ENCODE data around the gene RNF169. TPM values are rescaled to one million over a fixed set of nuclear protein-coding genes. Genes with fewer than 3 reads are reported as not detected.

Gene RNF169
- total and polyA plus RNA-seq, 12 donors: 2.3 to 14.0 (median 10.8) TPM

DNA sequence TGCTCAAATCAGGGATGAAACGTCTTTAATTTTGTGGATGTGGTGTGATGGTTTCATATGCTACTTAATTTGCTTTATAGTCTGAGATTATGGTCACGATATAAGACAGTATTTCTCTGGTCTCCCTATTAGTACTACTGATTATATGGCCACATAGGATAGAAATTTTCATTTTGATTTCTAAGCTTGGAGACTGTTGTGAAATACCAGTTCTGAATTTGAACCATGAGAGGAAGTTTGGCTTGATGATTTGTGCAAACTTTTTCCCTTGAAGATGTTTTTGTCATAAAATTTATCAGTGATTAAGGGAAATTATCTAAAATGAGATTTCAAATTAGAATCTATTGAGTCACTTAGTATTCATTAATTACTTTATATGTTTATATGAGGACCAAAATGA, 2.7 kb downstream of the RNF169 start:
- intact Hi-C loops (cut with DNase I): no loop called here
- peaks cover 3 to 75% (median 45%) of the 10 kb centered on the region in 9 donors for H3K4me1 ChIP-seq
- WGBS, 2 donors: 89 to 96% methylated on average over 2 of the region's 2 CpGs
- H3K4me3 ChIP-seq: no peak overlapping the region
- TF ChIP-seq, protein P1, sequence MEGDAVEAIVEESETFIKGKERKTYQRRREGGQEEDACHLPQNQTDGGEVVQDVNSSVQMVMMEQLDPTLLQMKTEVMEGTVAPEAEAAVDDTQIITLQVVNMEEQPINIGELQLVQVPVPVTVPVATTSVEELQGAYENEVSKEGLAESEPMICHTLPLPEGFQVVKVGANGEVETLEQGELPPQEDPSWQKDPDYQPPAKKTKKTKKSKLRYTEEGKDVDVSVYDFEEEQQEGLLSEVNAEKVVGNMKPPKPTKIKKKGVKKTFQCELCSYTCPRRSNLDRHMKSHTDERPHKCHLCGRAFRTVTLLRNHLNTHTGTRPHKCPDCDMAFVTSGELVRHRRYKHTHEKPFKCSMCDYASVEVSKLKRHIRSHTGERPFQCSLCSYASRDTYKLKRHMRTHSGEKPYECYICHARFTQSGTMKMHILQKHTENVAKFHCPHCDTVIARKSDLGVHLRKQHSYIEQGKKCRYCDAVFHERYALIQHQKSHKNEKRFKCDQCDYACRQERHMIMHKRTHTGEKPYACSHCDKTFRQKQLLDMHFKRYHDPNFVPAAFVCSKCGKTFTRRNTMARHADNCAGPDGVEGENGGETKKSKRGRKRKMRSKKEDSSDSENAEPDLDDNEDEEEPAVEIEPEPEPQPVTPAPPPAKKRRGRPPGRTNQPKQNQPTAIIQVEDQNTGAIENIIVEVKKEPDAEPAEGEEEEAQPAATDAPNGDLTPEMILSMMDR (IDR thresholded peaks at IDR 0.05): no peak
- H3K27me3 ChIP-seq: no peaks in the 10 kb centered on the region
- H3K36me3 ChIP-seq: no peaks in the 10 kb centered on the region
- no peak overlapping the region for H3K27ac ChIP-seq
- H3K9me3 ChIP-seq: no peaks in the 10 kb centered on the region
- ATAC-seq: no peak
- no peak for DNase-seq

DNA sequence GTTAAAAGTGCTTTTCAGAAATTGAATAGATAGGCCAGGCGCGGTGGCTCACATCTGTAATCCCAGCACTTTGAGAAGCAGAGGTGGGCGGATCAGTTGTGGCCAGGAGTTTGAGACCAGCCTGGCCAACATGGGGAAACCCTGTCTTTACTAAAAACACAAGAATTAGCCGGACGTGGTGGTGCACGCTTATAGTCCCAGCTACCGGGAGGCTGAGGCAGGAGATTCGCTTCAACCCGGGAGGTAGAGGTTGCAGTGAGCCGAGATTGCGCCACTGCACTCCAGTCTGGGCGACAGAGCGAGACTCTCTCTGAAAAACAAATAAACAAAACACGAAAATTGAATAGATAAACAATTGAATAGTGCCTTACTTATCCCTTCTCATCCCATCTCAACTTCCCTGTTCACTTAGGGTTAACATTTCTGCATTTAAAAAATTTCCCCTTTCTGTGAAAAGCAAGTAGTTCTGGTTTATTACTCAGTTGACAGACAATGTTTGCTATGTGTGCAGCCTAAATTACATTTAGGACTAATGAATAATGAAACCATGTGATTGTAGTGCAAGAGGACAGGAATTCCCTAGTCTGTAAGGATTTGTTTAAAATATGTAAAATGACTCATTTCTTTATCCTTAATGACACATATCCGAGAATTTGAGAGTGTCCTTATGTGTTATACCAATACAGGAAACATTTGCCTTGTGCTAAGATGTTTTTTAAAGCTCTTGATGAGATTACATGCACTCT, 6.0 kb downstream of the RNF169 start:
- 84 to 88% methylated on average over 15 of the region's 15 CpGs for WGBS, 2 donors

DNA sequence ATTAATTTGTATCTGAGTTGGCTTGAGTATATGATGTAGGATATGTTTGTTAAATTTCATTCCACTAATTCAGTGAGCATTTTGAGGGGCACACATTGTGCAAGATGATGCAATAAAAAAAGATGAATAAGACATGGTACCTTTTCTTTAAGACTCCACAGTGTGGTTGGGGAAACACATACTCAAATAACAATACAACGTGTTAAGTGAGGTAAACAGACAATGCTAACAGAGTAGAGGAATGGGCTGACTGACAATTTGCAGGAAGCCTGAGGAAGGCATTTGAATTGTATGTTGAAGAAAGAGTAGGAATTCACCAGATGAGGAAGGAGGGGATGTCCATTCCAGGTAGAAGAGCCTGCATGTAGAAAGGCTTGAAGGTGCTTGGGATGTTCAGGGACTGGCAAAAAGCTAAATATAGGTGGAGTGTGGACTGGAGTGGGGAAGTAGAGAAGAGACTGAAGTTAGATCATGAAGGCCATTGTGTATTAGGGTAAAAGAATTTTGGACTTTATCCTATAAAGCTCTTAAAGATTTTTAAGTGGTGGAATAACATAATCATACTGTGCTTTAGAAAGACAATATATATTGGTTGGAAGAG, 6.8 kb downstream of the RNF169 start:
- Histone ChIP-seq H3K9me3 (peaks cover 0 to 4% (median 0%) of the 10 kb centered on the region in 11 donors), H3K4me3 (no peak overlapping the region), H3K36me3 (no peaks in the 10 kb centered on the region), H3K27me3 (no peaks in the 10 kb centered on the region), H3K4me1 (peaks cover 0 to 60% (median 27%) of the 10 kb centered on the region in 9 donors), H3K27ac (peak overlapping the region in 1 of 10 donors; percentile 55)
- ATAC-seq: no peak
- intact Hi-C loops (cut with DNase I): no loop called here
- WGBS, 2 donors: 50 to 54% methylated on average over 1 of the region's 1 CpG
- TF ChIP-seq, protein P1 (IDR thresholded peaks at IDR 0.05): no peak
- no peak for DNase-seq

More for the DNA sequence above, 6.0 kb downstream of the RNF169 start:
- DNase-seq: no peak
- no peaks in the 10 kb centered on the region for H3K27me3 ChIP-seq
- H3K27ac ChIP-seq: peak overlapping the region in 2 of 10 donors; percentile 47 to 55
- no peak overlapping the region for H3K4me3 ChIP-seq
- ATAC-seq: peak in 3 of 8 donors; percentile 48 to 70 (median 49)
- H3K36me3 ChIP-seq: no peaks in the 10 kb centered on the region
- TF ChIP-seq, protein P1 (IDR thresholded peaks at IDR 0.05): no peak
- H3K4me1 ChIP-seq: peaks cover 0 to 69% (median 35%) of the 10 kb centered on the region in 9 donors
- intact Hi-C loops (cut with DNase I): no loop called here
- peaks cover 0 to 4% (median 0%) of the 10 kb centered on the region in 11 donors for H3K9me3 ChIP-seq

DNA sequence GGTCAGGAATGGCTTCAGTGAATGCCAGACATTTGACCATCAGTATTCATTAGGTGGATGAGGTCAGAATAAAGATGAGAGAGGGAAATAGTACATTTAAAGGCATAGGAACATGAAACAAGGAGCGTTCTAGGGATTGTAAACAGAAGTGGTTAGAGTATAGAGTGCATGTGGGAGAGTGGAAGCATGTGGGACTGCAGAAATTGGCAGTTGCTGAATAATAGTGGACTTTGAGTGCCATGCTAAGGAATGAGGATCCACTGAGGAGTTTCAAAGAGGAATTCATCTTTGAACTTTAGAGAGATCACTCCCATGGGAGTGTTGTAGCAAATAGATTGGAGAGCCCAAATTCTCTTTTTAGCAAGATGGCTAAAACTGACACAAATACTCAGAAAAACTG, 7.9 kb downstream of the RNF169 start:
- no peak overlapping the region for H3K4me3 ChIP-seq
- H3K36me3 ChIP-seq: no peaks in the 10 kb centered on the region
- no peak for DNase-seq
- peaks cover 0 to 50% (median 26%) of the 10 kb centered on the region in 9 donors for H3K4me1 ChIP-seq
- H3K27me3 ChIP-seq: no peaks in the 10 kb centered on the region
- intact Hi-C loops (cut with DNase I): no loop called here
- ATAC-seq: no peak
- H3K9me3 ChIP-seq: peaks cover 0 to 4% (median 0%) of the 10 kb centered on the region in 11 donors
- H3K27ac ChIP-seq: no peak overlapping the region
- TF ChIP-seq, protein P1 (IDR thresholded peaks at IDR 0.05): no peak
- 92 to 98% methylated on average over 1 of the region's 1 CpG for WGBS, 2 donors
